IMR-90 (cell line): Measurements from ENCODE around the gene VDR. TPM values are rescaled to one million over a fixed set of nuclear protein-coding genes. Genes with fewer than 3 reads are reported as not detected.

Source experiments
- ATAC-seq: fragments of 200-7000 bp; cut with Tn5 transposase; 2 replicates; pipeline ENCODE4 v1.9.1; 2020; ENCODE audit warnings: low read depth, mild to moderate bottlenecking, moderate library complexity
- BruUV-seq: library from RNA; stranded (reverse); fragments of 400-500 nt; replicated peaks from 2 replicates; lab custom pipeline; 2021; lab: Mats Ljungman, UMichigan
- CTCF ChIA-PET: fragments of 300-600 bp; formaldehyde crosslinking; extraction: SDS; loops from one replicate; lab custom pipeline; 2021; ENCODE audit warnings: antibody characterized with exemption; lab: Yijun Ruan, JAX
- POLR2A ChIA-PET: fragments of 300-600 bp; sonication (Branson Sonifier 250); formaldehyde crosslinking; loops from one replicate; lab custom pipeline; 2022; ENCODE audit warnings: antibody characterized with exemption; ENCODE audit not compliant: unreplicated experiment; lab: Charles Lee
- DNase-seq: peaks from one replicate; pipeline ENCODE4 v3.0.0; 2013
- H2AFZ ChIP-seq: replicated peaks from 2 replicates; pipeline ENCODE3; 2013; ENCODE audit warnings: low read length, mild to moderate bottlenecking; ENCODE audit not compliant: poor library complexity
- H2AK5ac ChIP-seq: 2 replicates; pipeline ENCODE4 v1.6.1; 2013; ENCODE audit warnings: low read depth, low read length, inconsistent platforms
- H2AK9ac ChIP-seq: replicated peaks from 2 replicates; pipeline ENCODE3; 2013; ENCODE audit warnings: mild to moderate bottlenecking, low read depth, low read length, moderate library complexity; ENCODE audit not compliant: poor library complexity
- H2BK120ac ChIP-seq: 2 replicates; pipeline ENCODE4 v1.6.1; 2013; ENCODE audit warnings: low read depth, low read length, inconsistent platforms
- H2BK15ac ChIP-seq: 3 replicates; pipeline ENCODE4 v1.6.1; 2013; ENCODE audit warnings: low read depth, low read length, inconsistent platforms
- H2BK20ac ChIP-seq: 2 replicates; pipeline ENCODE4 v1.6.1; 2013; ENCODE audit warnings: low read depth, mild to moderate bottlenecking, inconsistent platforms, low read length, moderate library complexity
- H2BK5ac ChIP-seq: 2 replicates; pipeline ENCODE4 v1.6.1; 2013; ENCODE audit warnings: mild to moderate bottlenecking, low read depth, low read length, inconsistent platforms; ENCODE audit not compliant: poor library complexity, severe bottlenecking
- H3K14ac ChIP-seq: replicated peaks from 2 replicates; pipeline ENCODE4 v1.6.1; 2013; ENCODE audit warnings: low read depth, low read length, inconsistent platforms
- H3K18ac ChIP-seq: 2 replicates; pipeline ENCODE4 v1.6.1; 2013; ENCODE audit warnings: low read depth, low read length, control low read depth
- H3K23ac ChIP-seq: 2 replicates; pipeline ENCODE4 v1.6.1; 2013; ENCODE audit warnings: low read depth, low read length, inconsistent platforms
- H3K27ac ChIP-seq: 2 replicates; pipeline ENCODE4 v1.5.1; 2013; ENCODE audit warnings: mild to moderate bottlenecking, control low read depth, low read length; ENCODE audit not compliant: insufficient read depth
- H3K27me3 ChIP-seq: 2 replicates; pipeline ENCODE4 v1.6.1; 2013; ENCODE audit warnings: low read length; ENCODE audit not compliant: control insufficient read depth, insufficient read depth
- H3K36me3 ChIP-seq: 2 replicates; pipeline ENCODE4 v1.6.1; 2013; ENCODE audit warnings: low read length, mixed read lengths; ENCODE audit not compliant: control insufficient read depth, insufficient read depth
- H3K4ac ChIP-seq: 2 replicates; pipeline ENCODE4 v1.6.1; 2013; ENCODE audit warnings: low read depth, low read length, inconsistent platforms
- H3K4me1 ChIP-seq: 2 replicates; pipeline ENCODE4 v1.6.1; 2013; ENCODE audit warnings: low read length, mixed read lengths; ENCODE audit not compliant: control insufficient read depth, insufficient read depth
- H3K4me2 ChIP-seq: 2 replicates; pipeline ENCODE4 v1.6.1; 2013; ENCODE audit warnings: low read depth, mild to moderate bottlenecking, control low read depth, low read length, moderate library complexity
- H3K4me3 ChIP-seq: 2 replicates; pipeline ENCODE4 v1.5.1; 2013; ENCODE audit warnings: low read depth, mild to moderate bottlenecking, control low read depth, low read length, moderate library complexity; ENCODE audit not compliant: insufficient read depth
- H3K56ac ChIP-seq: 2 replicates; pipeline ENCODE4 v1.6.1; 2013; ENCODE audit warnings: low read length, inconsistent platforms; ENCODE audit not compliant: insufficient read depth; ENCODE audit errors: extremely low read depth
- H3K79me1 ChIP-seq, 2 experiments: 2 replicates each; pipeline ENCODE4 v1.6.1; 2013; ENCODE audit warnings: low read length in 2 of 2, inconsistent platforms in 1 of 2, low read depth in 1 of 2
- H3K9ac ChIP-seq: 2 replicates; pipeline ENCODE4 v1.6.1; 2013; ENCODE audit warnings: low read depth, low read length, control low read depth
- H3K9me1 ChIP-seq: 2 replicates; pipeline ENCODE4 v1.6.1; 2013; ENCODE audit warnings: low read length, inconsistent platforms; ENCODE audit not compliant: insufficient read depth
- H3K9me3 ChIP-seq: 2 replicates; pipeline ENCODE4 v1.6.1; 2013; ENCODE audit warnings: low read length; ENCODE audit not compliant: control insufficient read depth, insufficient read depth
- H4K20me1 ChIP-seq: 2 replicates; pipeline ENCODE4 v1.6.1; 2013; ENCODE audit warnings: low read length, inconsistent platforms; ENCODE audit not compliant: insufficient read depth
- H4K5ac ChIP-seq: 2 replicates; pipeline ENCODE4 v1.6.1; 2013; ENCODE audit warnings: mild to moderate bottlenecking, low read depth, low read length, control low read depth
- H4K8ac ChIP-seq, 2 experiments: 2 replicates each; pipeline ENCODE4 v1.6.1; 2013; ENCODE audit warnings: low read depth in 2 of 2, low read length in 2 of 2, control low read depth in 1 of 2, inconsistent platforms in 1 of 2
- H4K91ac ChIP-seq: 2 replicates; pipeline ENCODE4 v1.6.1; 2013; ENCODE audit warnings: low read depth, low read length, inconsistent platforms; ENCODE audit not compliant: insufficient read depth
- BHLHE40 ChIP-seq: fragments of 150-350 bp; IDR thresholded peaks from 2 replicates; pipeline ENCODE4 v1.6.1; 2016; ENCODE audit warnings: mild to moderate bottlenecking, low read depth, low read length
- ELK1 ChIP-seq: fragments of 150-350 bp; IDR thresholded peaks from 2 replicates; pipeline ENCODE4 v1.6.1; 2016; ENCODE audit warnings: low read depth, mild to moderate bottlenecking, low read length, moderate library complexity, borderline replicate concordance
- MXI1 ChIP-seq: IDR thresholded peaks from 2 replicates; pipeline ENCODE4 v1.6.1; 2012; ENCODE audit warnings: low read depth, mild to moderate bottlenecking, low read length, moderate library complexity, borderline replicate concordance
- NFE2L2 ChIP-seq: fragments of 150-350 bp; IDR thresholded peaks from 2 replicates; pipeline ENCODE4 v1.6.1; 2016; ENCODE audit warnings: low read depth, mild to moderate bottlenecking, low read length
- RAD21 ChIP-seq: IDR thresholded peaks from 2 replicates; pipeline ENCODE4 v1.6.1; 2012; ENCODE audit warnings: low read length, improper control_type of control experiment
- SMC3 ChIP-seq: fragments of 150-350 bp; IDR thresholded peaks from 2 replicates; pipeline ENCODE4 v1.6.1; 2016; ENCODE audit warnings: low read depth, mild to moderate bottlenecking, antibody characterized with exemption, low read length, moderate library complexity
- USF2 ChIP-seq: fragments of 150-350 bp; IDR thresholded peaks from 2 replicates; pipeline ENCODE4 v1.6.1; 2017; ENCODE audit warnings: mild to moderate bottlenecking, antibody characterized with exemption, low read length, low read depth
- WGBS, 2 experiments: methylation state at CpG; one replicate each; pipeline versions ENCODE4 v1.1.5 to v1.1.7; 2013; ENCODE audit warnings: missing lambda C conversion rate in 2 of 2; ENCODE audit not compliant: insufficient read length in 1 of 2; ENCODE audit errors: extremely low coverage in 2 of 2; 5-methylcytosine and 5-hydroxymethylcytosine counted together
- dilution Hi-C: fragments of 300-500 bp; cut with HindIII; formaldehyde crosslinking; loops from one replicate; pipeline ENCODE4 v1.14.3; 2018; ENCODE audit warnings: low sequenced_read_pairs; ENCODE audit not compliant: unreplicated experiment
- in situ Hi-C: fragments of 300-500 bp; cut with MboI; formaldehyde crosslinking; loops from 3 replicates; pipeline ENCODE4 v1.14.3; 2019; ENCODE audit warnings: low sequenced_read_pairs, inconsistent platforms, mixed read lengths
- intact Hi-C: fragments of 100-400 bp; cut with micrococcal nuclease; formaldehyde crosslinking; loops from 2 replicates; pipeline ENCODE4 v1.10.0; 2022
- polyA plus RNA-seq, 3 experiments: library from polyadenylated mRNA; depleted of rRNA; stranded (reverse); fragments of >200 nt; gene quantifications; 2 replicates each; pipeline ENCODE4 v1.2.3, GENCODE V29; 2012; ENCODE audit warnings: low replicate concordance in 1 of 3
- total RNA-seq: library from RNA; depleted of rRNA; stranded (reverse); fragments of >200 nt; gene quantifications from 2 replicates; pipeline ENCODE4 v1.2.3, GENCODE V29; 2012

The VDR gene
- total and polyA plus RNA-seq, 2 of the 4 experiments (the other 2 are of a cell fraction): 5.4 to 8.5 TPM

DNA sequence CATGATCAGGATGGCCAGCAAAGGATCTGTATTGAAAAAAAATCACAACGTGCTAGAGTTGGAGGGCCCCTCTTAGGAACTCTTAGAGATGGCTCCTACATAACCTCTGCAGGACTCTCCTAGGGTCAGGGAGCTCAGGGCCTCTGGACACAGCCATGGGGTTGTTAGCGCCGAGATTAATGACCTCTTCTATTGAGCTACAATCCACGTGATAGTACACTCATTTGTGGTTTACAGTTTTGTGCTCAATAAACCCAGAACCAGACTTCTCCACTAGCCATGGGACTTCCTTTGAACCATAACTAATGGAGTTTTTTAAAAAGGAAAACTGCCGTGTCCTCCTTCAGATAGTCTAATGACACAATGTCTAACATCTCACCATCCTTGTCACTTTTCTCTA, 55.5 kb downstream of the VDR start:
- no TSS peak for BruUV-seq
- H4K20me1 ChIP-seq: no peaks in the 10 kb centered on the region; the same call in 1 of the 2 replicates
- H3K4me1 ChIP-seq: peaks cover 21% of the 10 kb centered on the region
- H2AFZ ChIP-seq: no peak overlapping the region
- intact Hi-C loops: no loop called here
- H3K79me1 ChIP-seq: peaks cover 0 to 12% of the 10 kb centered on the region in 2 experiments; a peak in 1 of 4 replicates
- H2AK9ac ChIP-seq: no peak overlapping the region
- no peak overlapping the region for H2AK5ac ChIP-seq
- WGBS, 2 experiments: 80% methylated on average over 3 of the region's 5 CpGs; no CpG with 5 or more reads in 1 of the 2 experiments
- in situ Hi-C loops: no loop called here
- no peak overlapping the region for H3K4me3 ChIP-seq
- H3K9me1 ChIP-seq: peaks cover 16% of the 10 kb centered on the region
- H2BK15ac ChIP-seq: no peak overlapping the region
- H3K27ac ChIP-seq: no peak overlapping the region
- no peak for DNase-seq
- ATAC-seq: no peak
- no peak overlapping the region for H3K4me2 ChIP-seq
- no peak overlapping the region for H3K18ac ChIP-seq
- dilution Hi-C loops: loop anchor here (10.0 kb wide), 1 partner anchor 64 kb away; no protein-coding TSS in a partner anchor
- no peak overlapping the region for H2BK20ac ChIP-seq
- no peak overlapping the region for H2BK120ac ChIP-seq
- no peaks in the 10 kb centered on the region for H3K27me3 ChIP-seq
- no peak overlapping the region for H3K56ac ChIP-seq
- H3K4ac ChIP-seq: no peak overlapping the region
- H3K23ac ChIP-seq: no peak overlapping the region
- H4K91ac ChIP-seq: no peak overlapping the region
- no peak overlapping the region for H3K9ac ChIP-seq
- H3K14ac ChIP-seq: no peak overlapping the region
- no peak overlapping the region for H4K8ac ChIP-seq
- H3K36me3 ChIP-seq: 0 out of 2 replicates have a peak, but pooled peaks cover 4% of the 10 kb centered on the region
- H2BK5ac ChIP-seq: no peak overlapping the region
- TF ChIP-seq ELK1: no peak
- no peak for TF ChIP-seq MXI1
- TF ChIP-seq USF2: no peak
- no peak for TF ChIP-seq BHLHE40
- no peak for TF ChIP-seq NFE2L2
- no peak for TF ChIP-seq SMC3
- TF ChIP-seq RAD21: no peak
- CTCF ChIA-PET: no interaction called here
- POLR2A ChIA-PET: no interaction called here
- no peak overlapping the region for H4K5ac ChIP-seq
- no peaks in the 10 kb centered on the region for H3K9me3 ChIP-seq
